Measurements from ENCODE around the gene EPB41L4A. TPM values are rescaled to one million over a fixed set of nuclear protein-coding genes. Genes with fewer than 3 reads are reported as not detected.

Gene EPB41L4A
- total RNA-seq, 1 donor from 2014 or later, result 30.6 TPM

- DNase-seq (ENCODE audit: low read depth), result no peak
- TF ChIP-seq CTCF (IDR thresholded peaks at IDR 0.05; ENCODE audit: insufficient read depth, low read length, poor library complexity, severe bottlenecking), result no peak
- H3K27me3 ChIP-seq (ENCODE audit: control insufficient read depth, insufficient read depth, low read length), result no peaks in the 10 kb centered on the region
Observed at GRCh38 chr5:112126982-112127381, 292.1 kb downstream of the EPB41L4A start.

GRCh38 chr5:112125903-112126302, 293.2 kb downstream of the EPB41L4A start:
- Histone ChIP-seq H3K36me3 (ENCODE audit: control insufficient read depth, insufficient read depth, low read length) (no peaks in the 10 kb centered on the region), H3K27me3 (ENCODE audit: control insufficient read depth, insufficient read depth, low read length) (no peaks in the 10 kb centered on the region), H3K4me3 (ENCODE audit: low read depth, low read length) (no peak overlapping the region)
- TF ChIP-seq CTCF (IDR thresholded peaks at IDR 0.05; ENCODE audit: insufficient read depth, low read length, poor library complexity, severe bottlenecking), result no peak
- no peak for DNase-seq (ENCODE audit: low read depth)

More at GRCh38 chr5:112126982-112127381, 292.1 kb downstream of the EPB41L4A start:
- no peak overlapping the region for H3K4me3 ChIP-seq (ENCODE audit: low read depth, low read length)
- no peaks in the 10 kb centered on the region for H3K36me3 ChIP-seq (ENCODE audit: control insufficient read depth, insufficient read depth, low read length)

GRCh38 chr5:112124788-112125187, 294.3 kb downstream of the EPB41L4A start:
- H3K4me3 ChIP-seq (ENCODE audit: low read depth, low read length), result no peak overlapping the region
- TF ChIP-seq CTCF (IDR thresholded peaks at IDR 0.05; ENCODE audit: insufficient read depth, low read length, poor library complexity, severe bottlenecking), result no peak
- no peaks in the 10 kb centered on the region for H3K27me3 ChIP-seq (ENCODE audit: control insufficient read depth, insufficient read depth, low read length)
- no peaks in the 10 kb centered on the region for H3K36me3 ChIP-seq (ENCODE audit: control insufficient read depth, insufficient read depth, low read length)
- no peak for DNase-seq (ENCODE audit: low read depth)

GRCh38 chr5:112123086-112123485, 296.0 kb downstream of the EPB41L4A start:
- Histone ChIP-seq H3K27me3 (ENCODE audit: control insufficient read depth, insufficient read depth, low read length) (no peaks in the 10 kb centered on the region), H3K36me3 (ENCODE audit: control insufficient read depth, insufficient read depth, low read length) (no peaks in the 10 kb centered on the region), H3K4me3 (ENCODE audit: low read depth, low read length) (no peak overlapping the region)
- TF ChIP-seq CTCF (IDR thresholded peaks at IDR 0.05; ENCODE audit: insufficient read depth, low read length, poor library complexity, severe bottlenecking), result no peak
- DNase-seq (ENCODE audit: low read depth), result no peak

- no peak for DNase-seq (ENCODE audit: low read depth)
- no peaks in the 10 kb centered on the region for H3K27me3 ChIP-seq (ENCODE audit: control insufficient read depth, insufficient read depth, low read length)
- H3K36me3 ChIP-seq (ENCODE audit: control insufficient read depth, insufficient read depth, low read length), result no peaks in the 10 kb centered on the region
- TF ChIP-seq CTCF (IDR thresholded peaks at IDR 0.05; ENCODE audit: insufficient read depth, low read length, poor library complexity, severe bottlenecking), result no peak
- no peak overlapping the region for H3K4me3 ChIP-seq (ENCODE audit: low read depth, low read length)
Observed at GRCh38 chr5:112122353-112122752, 296.7 kb downstream of the EPB41L4A start.

GRCh38 chr5:112121258-112121657, 297.8 kb downstream of the EPB41L4A start:
- TF ChIP-seq CTCF (IDR thresholded peaks at IDR 0.05; ENCODE audit: insufficient read depth, low read length, poor library complexity, severe bottlenecking), result no peak
- no peak overlapping the region for H3K4me3 ChIP-seq (ENCODE audit: low read depth, low read length)
- H3K36me3 ChIP-seq (ENCODE audit: control insufficient read depth, insufficient read depth, low read length), result no peaks in the 10 kb centered on the region
- no peak for DNase-seq (ENCODE audit: low read depth)
- no peaks in the 10 kb centered on the region for H3K27me3 ChIP-seq (ENCODE audit: control insufficient read depth, insufficient read depth, low read length)

Data from kidney epithelial cell (primary cell).